DMS79 (cell line): Measurements from ENCODE around the gene HS3ST5.
"Not testable (repeated sequence)": the region's sequence is repeated elsewhere in the genome, so short reads cannot be mapped to it uniquely, and the experiment has no call there.

Experiments used
- DNase-seq: peaks from one replicate; lab custom pipeline; 2025; lab: John Stamatoyannopoulos, UW

HS3ST5 gene

GRCh38 chr6:114042267-114043016, 300.4 kb downstream of the HS3ST5 start:
- DNase-seq, result no peak

- DNase-seq, result no peak
Measured at GRCh38 chr6:114040871-114041270, 302.0 kb downstream of the HS3ST5 start.

GRCh38 chr6:114039841-114040240, 303.0 kb downstream of the HS3ST5 start:
- no peak for DNase-seq

GRCh38 chr6:114033606-114034005, 309.2 kb downstream of the HS3ST5 start:
- DNase-seq, result no peak

GRCh38 chr6:114032721-114033120, 310.1 kb downstream of the HS3ST5 start:
- no peak for DNase-seq

GRCh38 chr6:114030767-114031166, 312.1 kb downstream of the HS3ST5 start:
- DNase-seq, result no peak

- no peak for DNase-seq
Measured at GRCh38 chr6:114024746-114025145, 318.1 kb downstream of the HS3ST5 start.

GRCh38 chr6:114020196-114020595, 322.6 kb downstream of the HS3ST5 start:
- no peak for DNase-seq

- not testable (repeated sequence) for DNase-seq
Measured at GRCh38 chr6:114017146-114017545, 325.7 kb downstream of the HS3ST5 start.

GRCh38 chr6:114014106-114014505, 328.7 kb downstream of the HS3ST5 start:
- DNase-seq, result not testable (repeated sequence)

- not testable (repeated sequence) for DNase-seq
Measured at GRCh38 chr6:114011486-114011885, 331.3 kb downstream of the HS3ST5 start.

- no peak for DNase-seq
Measured at GRCh38 chr6:114010540-114010939, 332.3 kb downstream of the HS3ST5 start.

- DNase-seq, result no peak
Measured at GRCh38 chr6:114009192-114009591, 333.6 kb downstream of the HS3ST5 start.

GRCh38 chr6:114008331-114008730, 334.5 kb downstream of the HS3ST5 start:
- DNase-seq, result no peak

- DNase-seq, result peak; percentile 0
Measured at GRCh38 chr6:114007516-114007915, 335.3 kb downstream of the HS3ST5 start.
